GM23248 (cell line): ENCODE data around the gene ABCC1.

Experiments
- EZH2 ChIP-seq: fragments of 200-600 bp; sonication (generic); IDR thresholded peaks from 2 replicates; pipeline ENCODE4 v1.6.1; 2018; ENCODE audit warnings: antibody characterized with exemption, mild to moderate bottlenecking; ENCODE audit not compliant: insufficient read depth, poor library complexity, severe bottlenecking
- EZH2phosphoT487 ChIP-seq: fragments of 200-600 bp; sonication (generic); IDR thresholded peaks from 2 replicates; pipeline ENCODE4 v1.6.1; 2018; ENCODE audit warnings: antibody characterized with exemption, moderate library complexity, mild to moderate bottlenecking, low read depth; ENCODE audit not compliant: insufficient read depth

- TF ChIP-seq EZH2: no peak
- TF ChIP-seq EZH2phosphoT487: no peak
Observed at GRCh38 chr16:15947983-15948509, 1.4 kb upstream of the ABCC1 start.
